H9 (cell line): Measurements from ENCODE around the gene LIMS1. TPM values are rescaled to one million over a fixed set of nuclear protein-coding genes. Genes with fewer than 3 reads are reported as not detected.

ENCODE experiments used
- DNase-seq: peaks from one replicate; pipeline ENCODE4 v3.0.0-alpha.2; 2017
- H2AFZ ChIP-seq: one replicate; pipeline ENCODE4 v1.6.1; 2013; ENCODE audit warnings: mild to moderate bottlenecking, low read length, control low read depth, moderate library complexity
- H2AK5ac ChIP-seq: 2 replicates; pipeline ENCODE4 v1.6.1; 2013; ENCODE audit warnings: low read length, control low read depth, mixed read lengths; ENCODE audit not compliant: insufficient read length
- H2BK120ac ChIP-seq: one replicate; pipeline ENCODE4 v1.6.1; 2013; ENCODE audit warnings: low read depth, mild to moderate bottlenecking, low read length, control low read depth, inconsistent platforms; ENCODE audit not compliant: poor library complexity, severe bottlenecking
- H2BK12ac ChIP-seq: 2 replicates; pipeline ENCODE4 v1.6.1; 2013; ENCODE audit warnings: low read length, control low read depth, mixed read lengths, low read depth; ENCODE audit not compliant: insufficient read length
- H2BK15ac ChIP-seq: 2 replicates; pipeline ENCODE4 v1.6.1; 2013; ENCODE audit warnings: low read depth, low read length, control low read depth
- H2BK20ac ChIP-seq: one replicate; pipeline ENCODE4 v1.6.1; 2013; ENCODE audit warnings: low read depth, mild to moderate bottlenecking, low read length, control low read depth, inconsistent platforms; ENCODE audit not compliant: poor library complexity, severe bottlenecking
- H2BK5ac ChIP-seq: 2 replicates; pipeline ENCODE4 v1.6.1; 2013; ENCODE audit warnings: low read length, control low read depth, mixed read lengths; ENCODE audit not compliant: insufficient read length
- H3K14ac ChIP-seq: 2 replicates; pipeline ENCODE4 v1.6.1; 2013; ENCODE audit warnings: low read length, control low read depth; ENCODE audit not compliant: insufficient read depth
- H3K18ac ChIP-seq: 2 replicates; pipeline ENCODE4 v1.6.1; 2013; ENCODE audit warnings: low read depth, mild to moderate bottlenecking, mixed read lengths, low read length, control low read depth; ENCODE audit not compliant: insufficient read length
- H3K23ac ChIP-seq: 2 replicates; pipeline ENCODE4 v1.6.1; 2013; ENCODE audit warnings: low read length, control low read depth, mixed read lengths, low read depth; ENCODE audit not compliant: insufficient read length
- H3K23me2 ChIP-seq: 2 replicates; pipeline ENCODE4 v1.6.1; 2013; ENCODE audit warnings: low read depth, mild to moderate bottlenecking, mixed read lengths, low read length, control low read depth; ENCODE audit not compliant: insufficient read length, poor library complexity, severe bottlenecking
- H3K27ac ChIP-seq: 2 replicates; pipeline ENCODE4 v1.5.1; 2013; ENCODE audit warnings: low read length, control low read depth, mixed read lengths, low read depth; ENCODE audit not compliant: insufficient read length
- H3K27me3 ChIP-seq: 2 replicates; pipeline ENCODE4 v1.6.1; 2013; ENCODE audit warnings: low read length, control low read depth, inconsistent platforms; ENCODE audit not compliant: insufficient read depth
- H3K4ac ChIP-seq: 2 replicates; pipeline ENCODE4 v1.6.1; 2013; ENCODE audit warnings: low read depth, mild to moderate bottlenecking, control low read depth, inconsistent platforms, low read length, moderate library complexity
- H3K4me1 ChIP-seq: 2 replicates; pipeline ENCODE4 v1.6.1; 2013; ENCODE audit warnings: low read length, control low read depth, inconsistent platforms; ENCODE audit not compliant: insufficient read depth
- H3K4me2 ChIP-seq: 2 replicates; pipeline ENCODE4 v1.6.1; 2013; ENCODE audit warnings: low read length, control low read depth, mixed read lengths; ENCODE audit not compliant: insufficient read length, insufficient read depth
- H3K56ac ChIP-seq: 2 replicates; pipeline ENCODE4 v1.6.1; 2013; ENCODE audit warnings: low read depth, mild to moderate bottlenecking, mixed read lengths, low read length, control low read depth; ENCODE audit not compliant: insufficient read length
- H3K79me1 ChIP-seq: 2 replicates; pipeline ENCODE4 v1.6.1; 2013; ENCODE audit warnings: low read depth, mild to moderate bottlenecking, moderate library complexity, low read length, control low read depth, inconsistent platforms; ENCODE audit not compliant: insufficient read depth, poor library complexity, severe bottlenecking
- H3K79me2 ChIP-seq: 2 replicates; pipeline ENCODE4 v1.6.1; 2013; ENCODE audit warnings: low read length, control low read depth, inconsistent platforms; ENCODE audit not compliant: insufficient read depth
- H3K9ac ChIP-seq: 2 replicates; pipeline ENCODE4 v1.6.1; 2013; ENCODE audit warnings: low read length, control low read depth, mixed read lengths; ENCODE audit not compliant: insufficient read length; ENCODE audit errors: extremely low read depth
- H3K9me3 ChIP-seq: one replicate; pipeline ENCODE4 v1.6.1; 2013; ENCODE audit warnings: low read depth, low read length, inconsistent platforms; ENCODE audit not compliant: control insufficient read depth
- H3T11ph ChIP-seq: one replicate; pipeline ENCODE4 v1.6.1; 2013; ENCODE audit warnings: mild to moderate bottlenecking, low read length, control low read depth, inconsistent platforms
- H4K20me1 ChIP-seq: one replicate; pipeline ENCODE4 v1.6.1; 2013; ENCODE audit not compliant: control insufficient read depth, insufficient read length, insufficient read depth
- H4K5ac ChIP-seq: 2 replicates; pipeline ENCODE4 v1.6.1; 2013; ENCODE audit warnings: low read depth, mild to moderate bottlenecking, mixed read lengths, low read length, control low read depth; ENCODE audit not compliant: insufficient read length
- H4K8ac ChIP-seq: replicated peaks from 2 replicates; pipeline ENCODE4 v1.6.1; 2013; ENCODE audit warnings: low read length, control low read depth, mixed read lengths, low read depth; ENCODE audit not compliant: insufficient read length
- H4K91ac ChIP-seq: 2 replicates; pipeline ENCODE4 v1.6.1; 2013; ENCODE audit warnings: low read depth, mild to moderate bottlenecking, moderate library complexity, mixed read lengths, low read length, control low read depth; ENCODE audit not compliant: insufficient read length
- H3K27ac Mint-ChIP-seq, 3 experiments: 2 replicates in 2 of 3; 3 replicates in 1 of 3; pipeline ENCODE4 v1.8.0; 2020 to 2021; ENCODE audit warnings: mixed read lengths in 3 of 3, mild to moderate bottlenecking in 1 of 3, moderate library complexity in 1 of 3
- H3K27me3 Mint-ChIP-seq: 2 replicates; pipeline ENCODE4 v1.8.0; 2021; ENCODE audit warnings: low read depth, mild to moderate bottlenecking, moderate library complexity, mixed read lengths
- H3K36me3 Mint-ChIP-seq, 3 experiments: 2 replicates in 2 of 3; 3 replicates in 1 of 3; pipeline ENCODE4 v1.8.0; 2020 to 2021; ENCODE audit warnings: low read depth in 3 of 3, mixed read lengths in 3 of 3; ENCODE audit not compliant: insufficient read depth in 1 of 3
- H3K4me1 Mint-ChIP-seq, 2 experiments: 2 replicates each; pipeline ENCODE4 v1.8.0; 2020; ENCODE audit warnings: mixed read lengths in 2 of 2
- H3K4me3 Mint-ChIP-seq, 2 experiments: 2 replicates in 1 of 2; 3 replicates in 1 of 2; pipeline ENCODE4 v1.8.0; 2020 to 2021; ENCODE audit warnings: mild to moderate bottlenecking in 2 of 2, mixed read lengths in 2 of 2, moderate library complexity in 1 of 2
- H3K9me3 Mint-ChIP-seq, 2 experiments: 2 replicates in 1 of 2; 3 replicates in 1 of 2; pipeline ENCODE4 v1.8.0; 2020; ENCODE audit warnings: mild to moderate bottlenecking in 2 of 2, mixed read lengths in 2 of 2, moderate library complexity in 1 of 2
- WGBS: extraction: QIAGEN DNeasy Blood & Tissue Kit; methylation state at CpG from one replicate; pipeline ENCODE4 v1.1.7; 2013; ENCODE audit warnings: missing lambda C conversion rate, low lambda C conversion rate, mixed read lengths; ENCODE audit not compliant: insufficient read length; ENCODE audit errors: extremely low coverage; 5-methylcytosine and 5-hydroxymethylcytosine counted together
- total RNA-seq: library from RNA; stranded (reverse); gene quantifications from 2 replicates; pipeline ENCODE4 v1.2.1, GENCODE V29; 2021
- TF ChIP-seq, protein P1 (sequence below): fragments of 200-600 bp; sonication (generic); conservative IDR thresholded peaks from 3 replicates; pipeline ENCODE4 v1.8.0; 2021; ENCODE audit warnings: antibody characterized with exemption, mild to moderate bottlenecking

The LIMS1 gene
- total RNA-seq, 1 experiment from 2014 or later: 37.7 TPM

DNA sequence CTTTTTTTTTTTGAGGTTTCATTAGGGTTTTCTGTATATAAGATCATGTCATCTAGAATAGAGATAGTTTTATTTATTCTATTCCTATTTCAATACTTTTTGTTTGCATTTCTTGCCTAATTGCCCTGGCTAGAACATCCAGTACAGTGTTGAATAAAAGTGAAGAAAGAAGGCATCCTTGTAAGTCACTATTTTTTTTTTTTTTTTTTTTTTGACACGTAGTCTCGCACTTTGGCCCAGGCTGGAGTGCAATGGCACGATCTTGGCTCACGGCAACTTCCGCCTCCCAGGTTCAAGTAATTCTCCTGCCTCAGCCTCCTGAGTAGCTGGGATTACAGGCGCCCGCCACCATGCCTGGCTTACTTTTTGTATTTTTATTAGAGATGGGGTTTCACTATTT, 157.2 kb downstream of the LIMS1 start:
- Histone ChIP-seq H3K79me1 (no peaks in the 10 kb centered on the region), H3K4me2 (no peak overlapping the region), H4K91ac (no peak overlapping the region), H2BK12ac (no peak overlapping the region), H4K5ac (no peak overlapping the region), H3K4ac (no peak overlapping the region), H3K4me1 (no peaks in the 10 kb centered on the region), H2BK15ac (no peak overlapping the region), H2BK20ac (no peak overlapping the region), H3T11ph (no peak overlapping the region), H2BK5ac (no peak overlapping the region), H3K18ac (no peak overlapping the region), H2BK120ac (no peak overlapping the region), H3K14ac (no peak overlapping the region), H4K8ac (no peak overlapping the region), H3K27me3 (no peaks in the 10 kb centered on the region), H3K9ac (no peak overlapping the region), H3K79me2 (no peaks in the 10 kb centered on the region), H3K27ac (no peak overlapping the region), H3K9me3 (no peaks in the 10 kb centered on the region), H2AK5ac (no peak overlapping the region), H3K56ac (no peak overlapping the region), H4K20me1 (no peaks in the 10 kb centered on the region), H3K23ac (no peak overlapping the region), H3K23me2 (no peaks in the 10 kb centered on the region), H2AFZ (no peak overlapping the region)
- no peaks in the 10 kb centered on the region for H3K27me3 Mint-ChIP-seq
- no peak overlapping the region for H3K27ac Mint-ChIP-seq
- peaks cover 2 to 4% of the 10 kb centered on the region in 2 experiments; a peak in 2 of 5 replicates for H3K9me3 Mint-ChIP-seq
- H3K4me1 Mint-ChIP-seq: no peaks in the 10 kb centered on the region
- WGBS: no CpG with 5 or more reads among the region's 7 CpGs
- no peak for DNase-seq
- TF ChIP-seq, protein P1, sequence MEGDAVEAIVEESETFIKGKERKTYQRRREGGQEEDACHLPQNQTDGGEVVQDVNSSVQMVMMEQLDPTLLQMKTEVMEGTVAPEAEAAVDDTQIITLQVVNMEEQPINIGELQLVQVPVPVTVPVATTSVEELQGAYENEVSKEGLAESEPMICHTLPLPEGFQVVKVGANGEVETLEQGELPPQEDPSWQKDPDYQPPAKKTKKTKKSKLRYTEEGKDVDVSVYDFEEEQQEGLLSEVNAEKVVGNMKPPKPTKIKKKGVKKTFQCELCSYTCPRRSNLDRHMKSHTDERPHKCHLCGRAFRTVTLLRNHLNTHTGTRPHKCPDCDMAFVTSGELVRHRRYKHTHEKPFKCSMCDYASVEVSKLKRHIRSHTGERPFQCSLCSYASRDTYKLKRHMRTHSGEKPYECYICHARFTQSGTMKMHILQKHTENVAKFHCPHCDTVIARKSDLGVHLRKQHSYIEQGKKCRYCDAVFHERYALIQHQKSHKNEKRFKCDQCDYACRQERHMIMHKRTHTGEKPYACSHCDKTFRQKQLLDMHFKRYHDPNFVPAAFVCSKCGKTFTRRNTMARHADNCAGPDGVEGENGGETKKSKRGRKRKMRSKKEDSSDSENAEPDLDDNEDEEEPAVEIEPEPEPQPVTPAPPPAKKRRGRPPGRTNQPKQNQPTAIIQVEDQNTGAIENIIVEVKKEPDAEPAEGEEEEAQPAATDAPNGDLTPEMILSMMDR: no peak
- no peak overlapping the region for H3K4me3 Mint-ChIP-seq
- H3K36me3 Mint-ChIP-seq: peaks cover 0 to 2% (median 0%) of the 10 kb centered on the region in 3 experiments; a peak in 3 of 7 replicates
